Esophagus muscularis mucosa (tissue), 4 donors: ENCODE results near the gene BRD2. TPM values are rescaled to one million over a fixed set of nuclear protein-coding genes. Genes with fewer than 3 reads are reported as not detected.

Experiments
- DNase-seq: peaks from one replicate; pipeline ENCODE4 v3.0.0-alpha.2; 2017; ENCODE audit errors: extremely low spot score
- H3K27ac ChIP-seq, 4 donors: fragments of 200-600 bp; sonication (generic); replicated peaks in 1 of 4; 1 replicate in 3 of 4; 2 replicates in 1 of 4; pipeline ENCODE4 v1.5.1; 2016 to 2019; ENCODE audit warnings: mild to moderate bottlenecking in 1 of 4
- H3K27me3 ChIP-seq, 4 donors: fragments of 200-600 bp; sonication (generic); one replicate each; pipeline versions ENCODE4 v1.5.1 to v1.6.0; 2016 to 2019
- H3K36me3 ChIP-seq, 4 donors: fragments of 200-600 bp; sonication (generic); one replicate each; pipeline ENCODE4 v1.5.1; 2016 to 2019
- H3K4me1 ChIP-seq, 4 donors: fragments of 200-600 bp; sonication (generic); one replicate each; pipeline ENCODE4 v1.5.1; 2016 to 2019
- H3K4me3 ChIP-seq, 4 donors: fragments of 200-600 bp; sonication (generic); 1 replicate in 2 of 4; 2 replicates in 2 of 4; pipeline ENCODE4 v1.5.1; 2016 to 2019; ENCODE audit warnings: mild to moderate bottlenecking in 4 of 4, moderate library complexity in 1 of 4
- H3K9me3 ChIP-seq, 4 donors: fragments of 200-600 bp; sonication (generic); 1 replicate in 3 of 4; 2 replicates in 1 of 4; pipeline ENCODE4 v1.5.1; 2016 to 2019
- CTCF ChIP-seq, 3 experiments: fragments of 200-600 bp in 2 of 3; fragments of 450-650 bp in 1 of 3; sonication (generic) in 2 of 3; IDR thresholded peaks; one replicate each; pipeline ENCODE4 v1.5.1; 2017 to 2019; ENCODE audit warnings: antibody characterized with exemption in 3 of 3, mild to moderate bottlenecking in 2 of 3, moderate library complexity in 1 of 3
- EP300 ChIP-seq: sonication (generic); formaldehyde crosslinking; IDR thresholded peaks from one replicate; pipeline ENCODE4 v1.6.1; 2017; ENCODE audit warnings: antibody characterized with exemption
- POLR2A ChIP-seq: fragments of 450-650 bp; IDR thresholded peaks from one replicate; pipeline ENCODE4 v1.6.1; 2017; ENCODE audit warnings: antibody characterized with exemption, moderate library complexity, mild to moderate bottlenecking, low read depth
- POLR2AphosphoS5 ChIP-seq, 2 donors: sonication (generic); formaldehyde crosslinking; IDR thresholded peaks; one replicate each; pipeline ENCODE4 v1.6.1; 2017; ENCODE audit warnings: antibody characterized with exemption in 2 of 2
- WGBS: methylation state at CpG from one replicate; pipeline ENCODE4 v1.1.5; 2018; 5-methylcytosine and 5-hydroxymethylcytosine counted together
- intact Hi-C: fragments of 100-400 bp; cut with DNase I; formaldehyde crosslinking; loops from one replicate; pipeline ENCODE4 v1.15.1; 2023
- total RNA-seq, 4 donors: library from RNA; depleted of rRNA; stranded (reverse); fragments of >200 nt; gene quantifications; one replicate each; pipeline versions ENCODE4 v1.1.0 to v1.2.1, GENCODE V29; 2016

Gene BRD2
- total RNA-seq, 4 donors from 2014 or later: 107 to 148 (median 118) TPM

- Histone ChIP-seq H3K36me3 (no peaks in the 10 kb centered on the region), H3K4me1 (peaks cover 0 to 7% (median 2%) of the 10 kb centered on the region in 4 donors), H3K4me3 (peak within 1 kb of the TSS; percentile 32 to 49 (median 38)), H3K27ac (no peak within 1 kb of the TSS), H3K27me3 (peaks cover 0 to 73% (median 6%) of the 10 kb centered on the region in 4 donors), H3K9me3 (no peaks in the 10 kb centered on the region)
- 35% methylated on average over 24 of the region's 24 CpGs for WGBS
- DNase-seq: no peak
- TF ChIP-seq POLR2A (no peak), POLR2AphosphoS5 (IDR thresholded peaks at IDR 0.05) (no peak), CTCF (IDR thresholded peaks at IDR 0.05) (no peak), EP300 (no peak)
- intact Hi-C loops: no loop called here
Observed at GRCh38 chr6:33008944-33009861, 40.8 kb downstream of the BRD2 start, which contains the start of gene HLA-DOA. TSS of gene HLA-DOA (minus strand) at chr6:33009591.

GRCh38 chr6:33010356-33010755 lies 42.0 kb downstream of the BRD2 start:
- no peak overlapping the region for H3K4me3 ChIP-seq
- H3K9me3 ChIP-seq: no peaks in the 10 kb centered on the region
- no peaks in the 10 kb centered on the region for H3K36me3 ChIP-seq
- 78% methylated on average over 7 of the region's 7 CpGs for WGBS
- DNase-seq: no peak
- intact Hi-C loops: loop anchor here (5.0 kb wide), 2 partner anchors 72 to 137 kb away; no protein-coding TSS in a partner anchor
- H3K27me3 ChIP-seq: peaks cover 0 to 67% (median 6%) of the 10 kb centered on the region in 4 donors
- peaks cover 6 to 12% (median 9%) of the 10 kb centered on the region in 4 donors for H3K4me1 ChIP-seq
- TF ChIP-seq EP300 (no peak), POLR2AphosphoS5 (IDR thresholded peaks at IDR 0.05) (no peak), POLR2A (no peak)
- no peak overlapping the region for H3K27ac ChIP-seq

- Histone ChIP-seq H3K9me3 (no peaks in the 10 kb centered on the region), H3K27me3 (peaks cover 0 to 73% (median 8%) of the 10 kb centered on the region in 4 donors), H3K27ac (no peak overlapping the region), H3K4me1 (peaks cover 16 to 29% (median 21%) of the 10 kb centered on the region in 4 donors), H3K36me3 (no peaks in the 10 kb centered on the region), H3K4me3 (no peak overlapping the region)
- 36% methylated on average over 2 of the region's 4 CpGs for WGBS
- DNase-seq: no peak
- intact Hi-C loops: loop anchor here (5.0 kb wide), 2 partner anchors 69 to 134 kb away; no protein-coding TSS in a partner anchor
- TF ChIP-seq EP300: no peak
- TF ChIP-seq POLR2AphosphoS5 (IDR thresholded peaks at IDR 0.05): no peak
- TF ChIP-seq CTCF (IDR thresholded peaks at IDR 0.05): no peak
- TF ChIP-seq POLR2A: no peak
Observed at GRCh38 chr6:33013608-33014007, 45.2 kb downstream of the BRD2 start.

GRCh38 chr6:33014841-33015634 lies 46.6 kb downstream of the BRD2 start:
- peaks cover 0 to 64% (median 4%) of the 10 kb centered on the region in 4 donors for H3K27me3 ChIP-seq
- H3K4me3 ChIP-seq: no peak overlapping the region
- 14% methylated on average over 6 of the region's 6 CpGs for WGBS
- no peaks in the 10 kb centered on the region for H3K9me3 ChIP-seq
- no peaks in the 10 kb centered on the region for H3K36me3 ChIP-seq
- intact Hi-C loops: loop anchor here (5.0 kb wide), 3 partner anchors 67 to 232 kb away; no protein-coding TSS in a partner anchor
- peak overlapping the region in 2 of 4 donors; percentile 3 to 22 for H3K27ac ChIP-seq
- peaks cover 26 to 31% (median 28%) of the 10 kb centered on the region in 4 donors for H3K4me1 ChIP-seq
- no peak for TF ChIP-seq POLR2AphosphoS5 (IDR thresholded peaks at IDR 0.05)
- no peak for TF ChIP-seq EP300
- no peak for TF ChIP-seq POLR2A
- TF ChIP-seq CTCF (IDR thresholded peaks at IDR 0.05): peak; percentile 85 to 88 (median 87)
- no peak for DNase-seq
